ENCODE results near the gene ADAT1. TPM values are rescaled to one million over a fixed set of nuclear protein-coding genes. Genes with fewer than 3 reads are reported as not detected.

The ADAT1 gene
- total and polyA plus RNA-seq, 10 of the 15 experiments (the other 5 are each of a cell fraction or from before 2014, with no cell fraction given) = 26.2 to 77.4 (median 55.8) TPM

- TF ChIP-seq ZNF592 (IDR thresholded peaks at IDR 0.05) (no peak), BHLHE40 (IDR thresholded peaks at IDR 0.05; ENCODE audit: borderline replicate concordance in 1 of 2, low read depth in 2 of 2, low read length in 1 of 2) (no peak), KDM1A (IDR thresholded peaks at IDR 0.05; ENCODE audit: borderline replicate concordance) (no peak), PBX3 (IDR thresholded peaks at IDR 0.05; ENCODE audit: insufficient replicate concordance, low read depth, low read length) (no peak), NRF1 (conservative IDR thresholded peaks at IDR 0.05; ENCODE audit: low read depth, low read length) (no peak), LARP7 (IDR thresholded peaks at IDR 0.05) (no peak)
Observed at GRCh38 chr16:75620326-75621169, 2.5 kb downstream of the ADAT1 start (continued).

Measured in GM12878 (cell line).